Mesenteric fat pad (tissue), 1 donor: ENCODE results near the gene SPATA7. TPM values are rescaled to one million over a fixed set of nuclear protein-coding genes. Genes with fewer than 3 reads are reported as not detected.

Experiments used
- DNase-seq: peaks from one replicate; pipeline ENCODE4 v3.0.0-alpha.2; 2020; ENCODE audit warnings: low spot score
- total RNA-seq: library from RNA; stranded (reverse); fragmentation: NEBNext Ultra II Directional; extraction: Animal tissue kit (Norgen Biotek cat#: 25700); gene quantifications from one replicate; pipeline ENCODE4 v1.2.1, GENCODE V29; 2021
- donor health status: DM: yes; HTN: yes; CAD: no.

The SPATA7 gene
- total RNA-seq, 1 donor from 2014 or later = 7.3 TPM

- no peak for DNase-seq
Measured at GRCh38 chr14:88417594-88417993, 32.1 kb downstream of the SPATA7 start.

GRCh38 chr14:88420187-88420586 lies 34.7 kb downstream of the SPATA7 start:
- DNase-seq = no peak

- no peak for DNase-seq
Measured at GRCh38 chr14:88421286-88421685, 35.8 kb downstream of the SPATA7 start.

GRCh38 chr14:88422047-88422446 lies 36.6 kb downstream of the SPATA7 start:
- DNase-seq = no peak

- DNase-seq = no peak
Measured at GRCh38 chr14:88422919-88423650, 37.6 kb downstream of the SPATA7 start.

- no peak for DNase-seq
Measured at GRCh38 chr14:88424573-88424972, 39.1 kb downstream of the SPATA7 start.

- DNase-seq = no peak
Measured at GRCh38 chr14:88426271-88426670, 40.8 kb downstream of the SPATA7 start.

- no peak for DNase-seq
Measured at GRCh38 chr14:88430976-88431375, 45.5 kb downstream of the SPATA7 start.

- DNase-seq = no peak
Measured at GRCh38 chr14:88437658-88438057, 52.2 kb downstream of the SPATA7 start.

- no peak for DNase-seq
Measured at GRCh38 chr14:88439088-88439487, 53.6 kb downstream of the SPATA7 start.

GRCh38 chr14:88452231-88452630 lies 66.8 kb downstream of the SPATA7 start:
- no peak for DNase-seq

GRCh38 chr14:88454886-88455285 lies 69.4 kb downstream of the SPATA7 start:
- DNase-seq = no peak

GRCh38 chr14:88463318-88463717 lies 77.9 kb downstream of the SPATA7 start:
- DNase-seq = no peak

- no peak for DNase-seq
Measured at GRCh38 chr14:88468406-88468805, 82.9 kb downstream of the SPATA7 start.

GRCh38 chr14:88470542-88471440 lies 85.3 kb downstream of the SPATA7 start:
- no peak for DNase-seq

- DNase-seq = no peak
Measured at GRCh38 chr14:88473791-88474190, 88.3 kb downstream of the SPATA7 start.

GRCh38 chr14:88476214-88476774 lies 90.8 kb downstream of the SPATA7 start:
- no peak for DNase-seq

- DNase-seq = no peak
Measured at GRCh38 chr14:88476825-88477224, 91.4 kb downstream of the SPATA7 start.

- no peak for DNase-seq
Measured at GRCh38 chr14:88477513-88478250, 92.2 kb downstream of the SPATA7 start.

GRCh38 chr14:88478931-88479330 lies 93.5 kb downstream of the SPATA7 start:
- no peak for DNase-seq

- DNase-seq = no peak
Measured at GRCh38 chr14:88479574-88479987, 94.1 kb downstream of the SPATA7 start.
